Daoy (cell line): ENCODE data around the gene KCNQ1. TPM values are rescaled to one million over a fixed set of nuclear protein-coding genes. Genes with fewer than 3 reads are reported as not detected.
A peak's percentile ranks its signal among the peaks of the same experiment; 100 is the strongest.

Source experiments
- DNase-seq: peaks from one replicate; pipeline ENCODE4 v3.0.0-alpha.2; 2015; ENCODE audit warnings: low read depth
- total RNA-seq: library from RNA; depleted of rRNA; stranded (reverse); fragments of >200 nt; shearing (Covaris generic); gene quantifications from 2 replicates; pipeline ENCODE4 v1.2.3, GENCODE V29; 2014

The KCNQ1 gene
- total RNA-seq, 1 experiment from 2014 or later, result not detected

- no peak for DNase-seq
Observed at GRCh38 chr11:2743427-2744110, 298.8 kb downstream of the KCNQ1 start.

GRCh38 chr11:2744166-2744565 is 299.4 kb downstream of the KCNQ1 start:
- DNase-seq, result no peak

- DNase-seq, result no peak
Observed at GRCh38 chr11:2745511-2745910, 300.7 kb downstream of the KCNQ1 start.

GRCh38 chr11:2746401-2747247 is 301.8 kb downstream of the KCNQ1 start:
- DNase-seq, result no peak

- no peak for DNase-seq
Observed at GRCh38 chr11:2747248-2748027, 302.6 kb downstream of the KCNQ1 start.

GRCh38 chr11:2748061-2748813 is 303.4 kb downstream of the KCNQ1 start:
- DNase-seq, result no peak

- no peak for DNase-seq
Observed at GRCh38 chr11:2748814-2749554, 304.2 kb downstream of the KCNQ1 start.

- no peak for DNase-seq
Observed at GRCh38 chr11:2750101-2750681, 305.4 kb downstream of the KCNQ1 start.

- no peak for DNase-seq
Observed at GRCh38 chr11:2750682-2751522, 306.1 kb downstream of the KCNQ1 start.

GRCh38 chr11:2751523-2752203 is 306.9 kb downstream of the KCNQ1 start:
- no peak for DNase-seq

- peak; percentile 51 for DNase-seq
Observed at GRCh38 chr11:2752204-2752770, 307.5 kb downstream of the KCNQ1 start.

GRCh38 chr11:2752923-2753322 is 308.1 kb downstream of the KCNQ1 start:
- no peak for DNase-seq

- no peak for DNase-seq
Observed at GRCh38 chr11:2754008-2754407, 309.2 kb downstream of the KCNQ1 start.

- no peak for DNase-seq
Observed at GRCh38 chr11:2755071-2755470, 310.3 kb downstream of the KCNQ1 start.

- no peak for DNase-seq
Observed at GRCh38 chr11:2758751-2759150, 313.9 kb downstream of the KCNQ1 start.

- no peak for DNase-seq
Observed at GRCh38 chr11:2759228-2760195, 314.7 kb downstream of the KCNQ1 start.

GRCh38 chr11:2760196-2760871 is 315.5 kb downstream of the KCNQ1 start:
- no peak for DNase-seq
